H1 (cell line): ENCODE results near the gene BRPF1. TPM values are rescaled to one million over a fixed set of nuclear protein-coding genes. Genes with fewer than 3 reads are reported as not detected.

Source experiments
- CTCF ChIA-PET: fragments of 300-600 bp; sonication (Branson Sonifier 250); formaldehyde crosslinking; loops from one replicate; lab custom pipeline; 2021; ENCODE audit not compliant: partially characterized antibody; lab: Charles Lee
- POLR2A ChIA-PET: fragments of 300-600 bp; sonication (Branson Sonifier 250); formaldehyde crosslinking; loops from one replicate; lab custom pipeline; 2021; ENCODE audit warnings: inconsistent platforms; ENCODE audit not compliant: partially characterized antibody; lab: Charles Lee
- DNase-seq, 2 experiments: peaks; one replicate each; pipeline versions ENCODE4 v3.0.0 to v3.0.0-alpha.2; 2010 to 2022; ENCODE audit warnings: low spot score in 2 of 2, low read depth in 1 of 2, mixed read lengths in 1 of 2
- FAIRE-seq: peaks from 2 replicates; lab custom pipeline; 2011; peaks lifted over from hg19 to GRCh38; lab: Jason Lieb, UNC
- H2AFZ ChIP-seq: 2 replicates; pipeline ENCODE4 v1.8.1; 2012; ENCODE audit warnings: low read length, inconsistent platforms
- H2AK5ac ChIP-seq: 2 replicates; pipeline ENCODE4 v1.6.1; 2013; ENCODE audit warnings: low read depth, low read length
- H2BK120ac ChIP-seq: replicated peaks from 2 replicates; pipeline ENCODE3; 2013; ENCODE audit warnings: low read depth, low read length, inconsistent platforms
- H2BK12ac ChIP-seq: 2 replicates; pipeline ENCODE4 v1.6.1; 2013; ENCODE audit warnings: low read depth, low read length
- H2BK15ac ChIP-seq: 2 replicates; pipeline ENCODE4 v1.6.1; 2013; ENCODE audit warnings: low read length
- H2BK20ac ChIP-seq: 2 replicates; pipeline ENCODE4 v1.6.1; 2013; ENCODE audit warnings: low read length
- H2BK5ac ChIP-seq: 2 replicates; pipeline ENCODE4 v1.6.1; 2013; ENCODE audit warnings: low read depth, low read length
- H3K14ac ChIP-seq: 2 replicates; pipeline ENCODE4 v1.6.1; 2013; ENCODE audit warnings: inconsistent platforms; ENCODE audit not compliant: insufficient read length
- H3K18ac ChIP-seq: 2 replicates; pipeline ENCODE4 v1.6.1; 2013; ENCODE audit warnings: low read length; ENCODE audit errors: extremely low read depth
- H3K23ac ChIP-seq: 2 replicates; pipeline ENCODE4 v1.6.1; 2013; ENCODE audit warnings: inconsistent platforms; ENCODE audit not compliant: insufficient read length
- H3K23me2 ChIP-seq: 2 replicates; pipeline ENCODE4 v1.6.1; 2013; ENCODE audit warnings: low read depth, low read length
- H3K27ac ChIP-seq: 2 replicates; pipeline ENCODE4 v1.6.1; 2011; ENCODE audit warnings: low read depth, low read length, inconsistent platforms
- H3K27me3 ChIP-seq, 4 experiments: replicated peaks in 1 of 4; 1 replicate in 1 of 4; 2 replicates in 3 of 4; pipeline versions ENCODE4 v1.6.1 to v1.8.1; 2011 to 2013; ENCODE audit warnings: low read length in 3 of 4, mild to moderate bottlenecking in 3 of 4, inconsistent platforms in 2 of 4, mixed read lengths in 2 of 4, moderate library complexity in 1 of 4; ENCODE audit not compliant: control insufficient read depth in 3 of 4, insufficient read depth in 3 of 4; ENCODE audit errors: extremely low read depth in 1 of 4
- H3K36me3 ChIP-seq, 4 experiments: 2 replicates each; pipeline versions ENCODE4 v1.6.1 to v1.8.1; 2011 to 2013; ENCODE audit warnings: mild to moderate bottlenecking in 4 of 4, low read length in 3 of 4, moderate library complexity in 2 of 4, control low read depth in 1 of 4, inconsistent platforms in 1 of 4; ENCODE audit not compliant: insufficient read depth in 4 of 4, control insufficient read depth in 2 of 4
- H3K4ac ChIP-seq: replicated peaks from 2 replicates; pipeline ENCODE3; 2013; ENCODE audit warnings: low read length, low read depth, mixed read lengths, inconsistent platforms; ENCODE audit not compliant: insufficient read length
- H3K4me1 ChIP-seq, 4 experiments: replicated peaks in 1 of 4; 1 replicate in 1 of 4; 2 replicates in 3 of 4; pipeline versions ENCODE4 v1.6.1 to v1.8.1; 2011 to 2013; ENCODE audit warnings: low read length in 3 of 4, inconsistent platforms in 2 of 4, mixed read lengths in 1 of 4; ENCODE audit not compliant: insufficient read depth in 4 of 4, control insufficient read depth in 3 of 4
- H3K4me2 ChIP-seq, 2 experiments: 2 replicates each; pipeline versions ENCODE4 v1.6.1 to v1.8.1; 2011 to 2013; ENCODE audit warnings: low read depth in 2 of 2, low read length in 2 of 2, control low read depth in 1 of 2, inconsistent platforms in 1 of 2, mild to moderate bottlenecking in 1 of 2; ENCODE audit not compliant: insufficient read depth in 1 of 2
- H3K4me3 ChIP-seq, 4 experiments: fragments of 200-600, 300-600 bp in 1 of 4; sonication (generic), shearing (Covaris generic), sonication (Bioruptor Twin) in 1 of 4; 2 replicates each; pipeline versions ENCODE4 v1.5.1 to v1.8.1; 2011 to 2016; ENCODE audit warnings: low read length in 4 of 4, low read depth in 3 of 4, control low read depth in 2 of 4, inconsistent platforms in 2 of 4, mild to moderate bottlenecking in 2 of 4, mixed read lengths in 1 of 4, moderate library complexity in 1 of 4; ENCODE audit not compliant: insufficient read depth in 2 of 4; ENCODE audit errors: extremely low read depth in 1 of 4
- H3K56ac ChIP-seq: replicated peaks from 2 replicates; pipeline ENCODE3; 2013; ENCODE audit warnings: low read depth, mild to moderate bottlenecking, mixed read lengths, low read length, inconsistent platforms; ENCODE audit not compliant: insufficient read length
- H3K79me1 ChIP-seq: 2 replicates; pipeline ENCODE4 v1.6.1; 2013; ENCODE audit warnings: low read depth, low read length, control low read depth
- H3K79me2 ChIP-seq, 2 experiments: 2 replicates each; pipeline versions ENCODE4 v1.6.1 to v1.8.1; 2012 to 2013; ENCODE audit warnings: low read length in 2 of 2, mild to moderate bottlenecking in 2 of 2, inconsistent platforms in 1 of 2; ENCODE audit not compliant: insufficient read depth in 2 of 2, control insufficient read depth in 1 of 2
- H3K9ac ChIP-seq, 4 experiments: replicated peaks in 1 of 4; 1 replicate in 1 of 4; 2 replicates in 3 of 4; pipeline versions ENCODE4 v1.6.1 to v1.8.1; 2011 to 2013; ENCODE audit warnings: low read depth in 3 of 4, low read length in 3 of 4, control low read depth in 2 of 4, mild to moderate bottlenecking in 2 of 4, moderate library complexity in 2 of 4, inconsistent platforms in 1 of 4; ENCODE audit errors: extremely low read depth in 1 of 4
- H3K9me3 ChIP-seq, 2 experiments: 2 replicates each; pipeline versions ENCODE4 v1.6.1 to v1.8.1; 2012 to 2013; ENCODE audit warnings: mild to moderate bottlenecking in 2 of 2, moderate library complexity in 2 of 2, control low read depth in 1 of 2, inconsistent platforms in 1 of 2, low read depth in 1 of 2, low read length in 1 of 2, mixed read lengths in 1 of 2; ENCODE audit not compliant: insufficient read depth in 2 of 2
- H4K20me1 ChIP-seq, 2 experiments: replicated peaks in 1 of 2; 2 replicates each; pipeline versions ENCODE3 to v1.8.1; 2011 to 2013; ENCODE audit warnings: inconsistent platforms in 2 of 2, low read length in 2 of 2, mild to moderate bottlenecking in 1 of 2; ENCODE audit not compliant: insufficient read depth in 2 of 2, control insufficient read depth in 1 of 2
- H4K5ac ChIP-seq: 2 replicates; pipeline ENCODE4 v1.6.1; 2013; ENCODE audit warnings: low read length, low read depth, mixed read lengths, inconsistent platforms; ENCODE audit not compliant: insufficient read length
- H4K8ac ChIP-seq: 2 replicates; pipeline ENCODE4 v1.8.0; 2013; ENCODE audit warnings: mild to moderate bottlenecking, moderate library complexity, low read length, inconsistent platforms; ENCODE audit not compliant: insufficient read depth; ENCODE audit errors: extremely low read depth
- H4K91ac ChIP-seq: replicated peaks from 2 replicates; pipeline ENCODE3; 2013; ENCODE audit warnings: low read length, mixed read lengths, inconsistent platforms; ENCODE audit not compliant: insufficient read length
- CEBPB ChIP-seq: IDR thresholded peaks from 2 replicates; pipeline ENCODE4 v1.6.1; 2012; ENCODE audit warnings: low read depth, low read length
- CHD2 ChIP-seq: IDR thresholded peaks from 2 replicates; pipeline ENCODE4 v1.6.1; 2012; ENCODE audit warnings: low read length, improper control_type of control experiment
- CREB1 ChIP-seq: IDR thresholded peaks from 2 replicates; pipeline ENCODE4 v1.6.1; 2012; ENCODE audit warnings: inconsistent platforms
- KDM1A ChIP-seq: fragments of 200-600, 300-600 bp; sonication (generic); IDR thresholded peaks from 2 replicates; pipeline ENCODE4 v1.7.1; 2016; ENCODE audit warnings: mild to moderate bottlenecking, low read length, borderline replicate concordance
- MAFK ChIP-seq: IDR thresholded peaks from 2 replicates; pipeline ENCODE4 v1.6.1; 2012; ENCODE audit warnings: low read depth, mild to moderate bottlenecking, improper control_type of control experiment, low read length
- RNF2 ChIP-seq: fragments of 200-900, 300-1000 bp; sonication (generic); IDR thresholded peaks from 2 replicates; pipeline ENCODE4 v1.7.1; 2016; ENCODE audit warnings: borderline replicate concordance, low read depth, mild to moderate bottlenecking, antibody characterized with exemption, low read length; ENCODE audit not compliant: poor library complexity, severe bottlenecking; ENCODE audit errors: missing control alignments
- WGBS, 2 experiments: shearing (Covaris generic) in 1 of 2; methylation state at CpG; one replicate each; pipeline versions ENCODE4 v1.1.6 to v1.1.7; 2013 to 2015; ENCODE audit warnings: low lambda C conversion rate in 2 of 2, mixed read lengths in 2 of 2, inconsistent platforms in 1 of 2, low coverage in 1 of 2, missing lambda C conversion rate in 1 of 2; ENCODE audit not compliant: insufficient replicate concordance in 2 of 2, insufficient coverage in 1 of 2, insufficient read length in 1 of 2; ENCODE audit errors: extremely low coverage in 1 of 2, missing lambda C conversion rate in 1 of 2; 5-methylcytosine and 5-hydroxymethylcytosine counted together
- polyA plus RNA-seq, 7 experiments: library from polyadenylated mRNA; depleted of rRNA in 3 of 7; stranded (reverse) in 5 of 7; unstranded in 2 of 7; fragments of >200 nt in 5 of 7; fragments of 200-250 nt in 2 of 7; gene quantifications; 1 replicate in 5 of 7; 2 replicates in 1 of 7; 4 replicates in 1 of 7; pipeline versions ENCODE4 v1.2.1 to v1.2.3, GENCODE V29; 2011 to 2013; ENCODE audit warnings: missing spikeins in 2 of 7, mixed read lengths in 2 of 7
- total RNA-seq: library from RNA; stranded (reverse); fragmentation: NEBNext Ultra II Directional; extraction: Animal tissue kit (Norgen Biotek cat#: 25700); gene quantifications from 2 replicates; pipeline ENCODE4 v1.2.1, GENCODE V29; 2021
- TF ChIP-seq, protein P1 (sequence below), 3 experiments: IDR thresholded peaks; 1 replicate in 2 of 3; 2 replicates in 1 of 3; pipeline versions ENCODE4 v1.5.1 to v1.6.1; 2011; ENCODE audit warnings: low read length in 3 of 3, mild to moderate bottlenecking in 3 of 3, inconsistent platforms in 2 of 3, low read depth in 1 of 3, moderate library complexity in 1 of 3; ENCODE audit not compliant: insufficient read depth in 1 of 3; ENCODE audit errors: control extremely low read depth in 1 of 3
- TF ChIP-seq, protein P2 (sequence below): IDR thresholded peaks from 2 replicates; pipeline ENCODE4 v1.6.1; 2011; ENCODE audit warnings: low read depth, mild to moderate bottlenecking, low read length; ENCODE audit not compliant: insufficient read depth

The BRPF1 gene
- total and polyA plus RNA-seq, 2 of the 8 experiments (the other 6 are each of a cell fraction or from before 2014, with no cell fraction given) = 11.3 to 21.7 TPM

DNA sequence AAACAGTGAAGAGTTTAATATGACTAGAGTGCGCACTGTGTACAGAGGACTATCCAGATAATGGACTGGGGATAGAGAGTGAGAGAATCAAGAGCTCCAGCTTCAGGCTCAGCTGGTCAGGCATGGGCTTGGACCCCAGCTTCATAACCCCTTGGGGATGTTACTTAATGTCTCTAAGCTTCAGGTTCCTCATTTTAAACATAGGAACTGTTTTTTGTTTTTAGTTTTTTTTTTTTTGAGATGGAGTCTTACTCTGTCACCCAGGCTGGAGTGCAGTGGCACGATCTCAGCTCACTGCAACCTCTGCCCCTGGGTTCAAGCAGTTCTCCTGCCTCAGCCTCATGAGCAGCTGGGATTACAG lies 9.9 kb upstream of the BRPF1 start:
- no peak overlapping the region for H3K18ac ChIP-seq
- no peak overlapping the region for H3K4me2 ChIP-seq
- H3K56ac ChIP-seq = no peak overlapping the region
- WGBS, 2 experiments = 89% methylated on average over 2 of the region's 2 CpGs; no CpG with 5 or more reads in 1 of the 2 experiments
- TF ChIP-seq CEBPB (no peak), MAFK (no peak), KDM1A (no peak), CREB1 (no peak), CHD2 (no peak), RNF2 (no peak)
- TF ChIP-seq, protein P1, sequence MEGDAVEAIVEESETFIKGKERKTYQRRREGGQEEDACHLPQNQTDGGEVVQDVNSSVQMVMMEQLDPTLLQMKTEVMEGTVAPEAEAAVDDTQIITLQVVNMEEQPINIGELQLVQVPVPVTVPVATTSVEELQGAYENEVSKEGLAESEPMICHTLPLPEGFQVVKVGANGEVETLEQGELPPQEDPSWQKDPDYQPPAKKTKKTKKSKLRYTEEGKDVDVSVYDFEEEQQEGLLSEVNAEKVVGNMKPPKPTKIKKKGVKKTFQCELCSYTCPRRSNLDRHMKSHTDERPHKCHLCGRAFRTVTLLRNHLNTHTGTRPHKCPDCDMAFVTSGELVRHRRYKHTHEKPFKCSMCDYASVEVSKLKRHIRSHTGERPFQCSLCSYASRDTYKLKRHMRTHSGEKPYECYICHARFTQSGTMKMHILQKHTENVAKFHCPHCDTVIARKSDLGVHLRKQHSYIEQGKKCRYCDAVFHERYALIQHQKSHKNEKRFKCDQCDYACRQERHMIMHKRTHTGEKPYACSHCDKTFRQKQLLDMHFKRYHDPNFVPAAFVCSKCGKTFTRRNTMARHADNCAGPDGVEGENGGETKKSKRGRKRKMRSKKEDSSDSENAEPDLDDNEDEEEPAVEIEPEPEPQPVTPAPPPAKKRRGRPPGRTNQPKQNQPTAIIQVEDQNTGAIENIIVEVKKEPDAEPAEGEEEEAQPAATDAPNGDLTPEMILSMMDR (IDR thresholded peaks at IDR 0.05; ENCODE audit: control extremely low read depth in 1 of 3, insufficient read depth in 1 of 3, low read depth in 1 of 3, low read length in 3 of 3) = no peak
- TF ChIP-seq, protein P2, sequence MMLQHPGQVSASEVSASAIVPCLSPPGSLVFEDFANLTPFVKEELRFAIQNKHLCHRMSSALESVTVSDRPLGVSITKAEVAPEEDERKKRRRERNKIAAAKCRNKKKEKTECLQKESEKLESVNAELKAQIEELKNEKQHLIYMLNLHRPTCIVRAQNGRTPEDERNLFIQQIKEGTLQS = no peak
- TF ChIP-seq, all 59 proteins: peak for 0
- H3K4ac ChIP-seq = no peak overlapping the region
- no peak overlapping the region for H2AFZ ChIP-seq
- H4K20me1 ChIP-seq = peaks cover 0 to 1% of the 10 kb centered on the region in 2 experiments
- ChIA-PET POLR2A (interaction anchor here (1.2 to 1.4 kb wide), 2 partner anchors 14 to 24 kb away, joined by 3 read pairs; no protein-coding TSS in a partner anchor), CTCF (interaction anchor here (0.6 to 1.5 kb wide), 10 partner anchors 11 to 227 kb away, joined by 3 to 4 read pairs (median 3); no protein-coding TSS in a partner anchor)
- H2AK5ac ChIP-seq = no peak overlapping the region
- H3K27ac ChIP-seq = no peak overlapping the region
- FAIRE-seq (no peak), DNase-seq (no peak)
- no peak overlapping the region for H2BK5ac ChIP-seq
- H2BK120ac ChIP-seq = no peak overlapping the region
- H3K79me2 ChIP-seq = no peaks in the 10 kb centered on the region
- H3K79me1 ChIP-seq = no peaks in the 10 kb centered on the region
- H3K14ac ChIP-seq = no peak overlapping the region
- H3K9me3 ChIP-seq = no peaks in the 10 kb centered on the region
- H2BK15ac ChIP-seq = no peak overlapping the region
- H4K5ac ChIP-seq = no peak overlapping the region
- no peak overlapping the region for H4K91ac ChIP-seq
- H3K23me2 ChIP-seq = peaks cover 8% of the 10 kb centered on the region; the same call in 1 of the 2 replicates
- H3K4me1 ChIP-seq = no peaks in the 10 kb centered on the region; a peak in 1 of 7 replicates
- no peak overlapping the region for H3K9ac ChIP-seq
- no peaks in the 10 kb centered on the region for H3K36me3 ChIP-seq
- no peak overlapping the region for H3K23ac ChIP-seq
- H3K4me3 ChIP-seq = no peak overlapping the region
- no peaks in the 10 kb centered on the region for H3K27me3 ChIP-seq
- H2BK20ac ChIP-seq = no peak overlapping the region
- H2BK12ac ChIP-seq = no peak overlapping the region
- H4K8ac ChIP-seq = no peak overlapping the region
